IMR-90 (cell line): Measurements from ENCODE around the gene SNX27. TPM values are rescaled to one million over a fixed set of nuclear protein-coding genes. Genes with fewer than 3 reads are reported as not detected.

Source experiments
- ATAC-seq: fragments of 200-7000 bp; cut with Tn5 transposase; 2 replicates; pipeline ENCODE4 v1.9.1; 2020; ENCODE audit warnings: low read depth, mild to moderate bottlenecking, moderate library complexity
- BruUV-seq: library from RNA; stranded (reverse); fragments of 400-500 nt; replicated peaks from 2 replicates; lab custom pipeline; 2021; lab: Mats Ljungman, UMichigan
- CTCF ChIA-PET: fragments of 300-600 bp; formaldehyde crosslinking; extraction: SDS; loops from one replicate; lab custom pipeline; 2021; ENCODE audit warnings: antibody characterized with exemption; lab: Yijun Ruan, JAX
- POLR2A ChIA-PET: fragments of 300-600 bp; sonication (Branson Sonifier 250); formaldehyde crosslinking; loops from one replicate; lab custom pipeline; 2022; ENCODE audit warnings: antibody characterized with exemption; ENCODE audit not compliant: unreplicated experiment; lab: Charles Lee
- DNase-seq: peaks from one replicate; pipeline ENCODE4 v3.0.0; 2013
- H2AFZ ChIP-seq: replicated peaks from 2 replicates; pipeline ENCODE3; 2013; ENCODE audit warnings: low read length, mild to moderate bottlenecking; ENCODE audit not compliant: poor library complexity
- H2AK5ac ChIP-seq: 2 replicates; pipeline ENCODE4 v1.6.1; 2013; ENCODE audit warnings: low read depth, low read length, inconsistent platforms
- H2AK9ac ChIP-seq: replicated peaks from 2 replicates; pipeline ENCODE3; 2013; ENCODE audit warnings: mild to moderate bottlenecking, low read depth, low read length, moderate library complexity; ENCODE audit not compliant: poor library complexity
- H2BK120ac ChIP-seq: 2 replicates; pipeline ENCODE4 v1.6.1; 2013; ENCODE audit warnings: low read depth, low read length, inconsistent platforms
- H2BK15ac ChIP-seq: 3 replicates; pipeline ENCODE4 v1.6.1; 2013; ENCODE audit warnings: low read depth, low read length, inconsistent platforms
- H2BK20ac ChIP-seq: 2 replicates; pipeline ENCODE4 v1.6.1; 2013; ENCODE audit warnings: low read depth, mild to moderate bottlenecking, inconsistent platforms, low read length, moderate library complexity
- H2BK5ac ChIP-seq: 2 replicates; pipeline ENCODE4 v1.6.1; 2013; ENCODE audit warnings: mild to moderate bottlenecking, low read depth, low read length, inconsistent platforms; ENCODE audit not compliant: poor library complexity, severe bottlenecking
- H3K14ac ChIP-seq: replicated peaks from 2 replicates; pipeline ENCODE4 v1.6.1; 2013; ENCODE audit warnings: low read depth, low read length, inconsistent platforms
- H3K18ac ChIP-seq: 2 replicates; pipeline ENCODE4 v1.6.1; 2013; ENCODE audit warnings: low read depth, low read length, control low read depth
- H3K23ac ChIP-seq: 2 replicates; pipeline ENCODE4 v1.6.1; 2013; ENCODE audit warnings: low read depth, low read length, inconsistent platforms
- H3K27ac ChIP-seq: 2 replicates; pipeline ENCODE4 v1.5.1; 2013; ENCODE audit warnings: mild to moderate bottlenecking, control low read depth, low read length; ENCODE audit not compliant: insufficient read depth
- H3K27me3 ChIP-seq: 2 replicates; pipeline ENCODE4 v1.6.1; 2013; ENCODE audit warnings: low read length; ENCODE audit not compliant: control insufficient read depth, insufficient read depth
- H3K36me3 ChIP-seq: 2 replicates; pipeline ENCODE4 v1.6.1; 2013; ENCODE audit warnings: low read length, mixed read lengths; ENCODE audit not compliant: control insufficient read depth, insufficient read depth
- H3K4ac ChIP-seq: 2 replicates; pipeline ENCODE4 v1.6.1; 2013; ENCODE audit warnings: low read depth, low read length, inconsistent platforms
- H3K4me1 ChIP-seq: 2 replicates; pipeline ENCODE4 v1.6.1; 2013; ENCODE audit warnings: low read length, mixed read lengths; ENCODE audit not compliant: control insufficient read depth, insufficient read depth
- H3K4me2 ChIP-seq: 2 replicates; pipeline ENCODE4 v1.6.1; 2013; ENCODE audit warnings: low read depth, mild to moderate bottlenecking, control low read depth, low read length, moderate library complexity
- H3K4me3 ChIP-seq: 2 replicates; pipeline ENCODE4 v1.5.1; 2013; ENCODE audit warnings: low read depth, mild to moderate bottlenecking, control low read depth, low read length, moderate library complexity; ENCODE audit not compliant: insufficient read depth
- H3K56ac ChIP-seq: 2 replicates; pipeline ENCODE4 v1.6.1; 2013; ENCODE audit warnings: low read length, inconsistent platforms; ENCODE audit not compliant: insufficient read depth; ENCODE audit errors: extremely low read depth
- H3K79me1 ChIP-seq, 2 experiments: 2 replicates each; pipeline ENCODE4 v1.6.1; 2013; ENCODE audit warnings: low read length in 2 of 2, inconsistent platforms in 1 of 2, low read depth in 1 of 2
- H3K9ac ChIP-seq: 2 replicates; pipeline ENCODE4 v1.6.1; 2013; ENCODE audit warnings: low read depth, low read length, control low read depth
- H3K9me1 ChIP-seq: 2 replicates; pipeline ENCODE4 v1.6.1; 2013; ENCODE audit warnings: low read length, inconsistent platforms; ENCODE audit not compliant: insufficient read depth
- H3K9me3 ChIP-seq: 2 replicates; pipeline ENCODE4 v1.6.1; 2013; ENCODE audit warnings: low read length; ENCODE audit not compliant: control insufficient read depth, insufficient read depth
- H4K20me1 ChIP-seq: 2 replicates; pipeline ENCODE4 v1.6.1; 2013; ENCODE audit warnings: low read length, inconsistent platforms; ENCODE audit not compliant: insufficient read depth
- H4K5ac ChIP-seq: 2 replicates; pipeline ENCODE4 v1.6.1; 2013; ENCODE audit warnings: mild to moderate bottlenecking, low read depth, low read length, control low read depth
- H4K8ac ChIP-seq, 2 experiments: 2 replicates each; pipeline ENCODE4 v1.6.1; 2013; ENCODE audit warnings: low read depth in 2 of 2, low read length in 2 of 2, control low read depth in 1 of 2, inconsistent platforms in 1 of 2
- H4K91ac ChIP-seq: 2 replicates; pipeline ENCODE4 v1.6.1; 2013; ENCODE audit warnings: low read depth, low read length, inconsistent platforms; ENCODE audit not compliant: insufficient read depth
- CHD1 ChIP-seq: IDR thresholded peaks from 2 replicates; pipeline ENCODE4 v1.6.1; 2012; ENCODE audit warnings: low read depth, low read length, improper control_type of control experiment
- MXI1 ChIP-seq: IDR thresholded peaks from 2 replicates; pipeline ENCODE4 v1.6.1; 2012; ENCODE audit warnings: low read depth, mild to moderate bottlenecking, low read length, moderate library complexity, borderline replicate concordance
- RAD21 ChIP-seq: IDR thresholded peaks from 2 replicates; pipeline ENCODE4 v1.6.1; 2012; ENCODE audit warnings: low read length, improper control_type of control experiment
- RCOR1 ChIP-seq: IDR thresholded peaks from 2 replicates; pipeline ENCODE4 v1.6.1; 2012; ENCODE audit warnings: mild to moderate bottlenecking, low read length, improper control_type of control experiment; ENCODE audit not compliant: insufficient replicate concordance
- WGBS, 2 experiments: methylation state at CpG; one replicate each; pipeline versions ENCODE4 v1.1.5 to v1.1.7; 2013; ENCODE audit warnings: missing lambda C conversion rate in 2 of 2; ENCODE audit not compliant: insufficient read length in 1 of 2; ENCODE audit errors: extremely low coverage in 2 of 2; 5-methylcytosine and 5-hydroxymethylcytosine counted together
- dilution Hi-C: fragments of 300-500 bp; cut with HindIII; formaldehyde crosslinking; loops from one replicate; pipeline ENCODE4 v1.14.3; 2018; ENCODE audit warnings: low sequenced_read_pairs; ENCODE audit not compliant: unreplicated experiment
- in situ Hi-C: fragments of 300-500 bp; cut with MboI; formaldehyde crosslinking; loops from 3 replicates; pipeline ENCODE4 v1.14.3; 2019; ENCODE audit warnings: low sequenced_read_pairs, inconsistent platforms, mixed read lengths
- intact Hi-C: fragments of 100-400 bp; cut with micrococcal nuclease; formaldehyde crosslinking; loops from 2 replicates; pipeline ENCODE4 v1.10.0; 2022
- polyA plus RNA-seq, 3 experiments: library from polyadenylated mRNA; depleted of rRNA; stranded (reverse); fragments of >200 nt; gene quantifications; 2 replicates each; pipeline ENCODE4 v1.2.3, GENCODE V29; 2012; ENCODE audit warnings: low replicate concordance in 1 of 3
- total RNA-seq: library from RNA; depleted of rRNA; stranded (reverse); fragments of >200 nt; gene quantifications from 2 replicates; pipeline ENCODE4 v1.2.3, GENCODE V29; 2012

SNX27 gene
- total and polyA plus RNA-seq, 2 of the 4 experiments (the other 2 are of a cell fraction) = 12.3 to 25.6 TPM

DNA sequence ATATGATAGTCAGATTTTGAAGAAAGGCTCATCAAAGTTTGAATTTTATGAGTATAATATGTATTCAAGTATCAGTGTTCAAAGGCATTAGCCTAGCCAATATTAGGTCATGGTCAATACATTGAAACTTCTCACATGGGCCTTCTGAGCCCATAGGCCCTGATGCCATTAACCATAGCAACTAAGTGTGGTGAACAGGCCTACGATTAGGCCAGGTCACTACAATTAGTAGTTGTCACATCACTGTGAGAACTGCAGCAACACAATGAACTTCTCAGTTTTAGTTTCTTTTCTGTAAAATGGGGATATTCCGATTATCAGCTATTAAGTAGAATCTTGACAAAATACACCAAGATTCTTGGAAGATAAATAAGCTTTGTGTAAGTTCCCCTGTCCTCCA is 74.7 kb downstream of the SNX27 start:
- Histone ChIP-seq H2BK15ac (no peak overlapping the region), H3K23ac (no peak overlapping the region), H2AFZ (no peak overlapping the region), H3K9me1 (peaks cover 4% of the 10 kb centered on the region), H2BK120ac (no peak overlapping the region), H3K14ac (no peak overlapping the region), H2BK5ac (no peak overlapping the region), H4K20me1 (no peaks in the 10 kb centered on the region), H3K36me3 (peaks cover 2% of the 10 kb centered on the region), H4K91ac (no peak overlapping the region), H3K27ac (no peak overlapping the region), H2AK9ac (no peak overlapping the region), H3K4ac (no peak overlapping the region), H2BK20ac (no peak overlapping the region), H3K9ac (no peak overlapping the region), H3K4me3 (no peak overlapping the region), H3K18ac (no peak overlapping the region), H2AK5ac (no peak overlapping the region), H3K79me1 (peaks cover 0 to 4% of the 10 kb centered on the region in 2 experiments; a peak in 2 of 4 replicates), H3K9me3 (no peaks in the 10 kb centered on the region), H3K27me3 (no peaks in the 10 kb centered on the region), H3K4me1 (no peaks in the 10 kb centered on the region), H3K4me2 (no peak overlapping the region), H4K8ac (no peak overlapping the region), H4K5ac (no peak overlapping the region), H3K56ac (no peak overlapping the region)
- TF ChIP-seq RAD21 (no peak), MXI1 (no peak), RCOR1 (no peak), CHD1 (no peak)
- ATAC-seq (no peak), DNase-seq (no peak)
- WGBS, 2 experiments = no CpG with 5 or more reads among the region's 2 CpGs
- in situ Hi-C loops = no loop called here
- dilution Hi-C loops = no loop called here
- intact Hi-C loops = no loop called here
- POLR2A ChIA-PET = no interaction called here
- BruUV-seq = no TSS peak
- CTCF ChIA-PET = no interaction called here
